SK-N-SH treated with all-trans-retinoic acid at 6 μM for 48 hours (cell line): ENCODE measurements around the gene TMEM54.

Experiments used
- BACH2 ChIP-seq: fragments of 250-450 bp; sonication (Bioruptor Pico); IDR thresholded peaks from 2 replicates; pipeline ENCODE4 v1.9.0; 2021; ENCODE audit warnings: mild to moderate bottlenecking, borderline replicate concordance
- ISL1 ChIP-seq: fragments of 250-450 bp; sonication (Bioruptor Pico); IDR thresholded peaks from 2 replicates; pipeline ENCODE4 v2.1.2; 2022; ENCODE audit warnings: mild to moderate bottlenecking, moderate library complexity
- TCF4 ChIP-seq: fragments of 250-450 bp; sonication (Bioruptor Pico); IDR thresholded peaks from 2 replicates; pipeline ENCODE4 v1.8.0; 2021; ENCODE audit warnings: mild to moderate bottlenecking, moderate library complexity, borderline replicate concordance
- ZC3H10 ChIP-seq: fragments of 250-450 bp; sonication (Bioruptor Pico); IDR thresholded peaks from 2 replicates; pipeline ENCODE4 v1.5.1; 2021; ENCODE audit warnings: mild to moderate bottlenecking, moderate library complexity

DNA sequence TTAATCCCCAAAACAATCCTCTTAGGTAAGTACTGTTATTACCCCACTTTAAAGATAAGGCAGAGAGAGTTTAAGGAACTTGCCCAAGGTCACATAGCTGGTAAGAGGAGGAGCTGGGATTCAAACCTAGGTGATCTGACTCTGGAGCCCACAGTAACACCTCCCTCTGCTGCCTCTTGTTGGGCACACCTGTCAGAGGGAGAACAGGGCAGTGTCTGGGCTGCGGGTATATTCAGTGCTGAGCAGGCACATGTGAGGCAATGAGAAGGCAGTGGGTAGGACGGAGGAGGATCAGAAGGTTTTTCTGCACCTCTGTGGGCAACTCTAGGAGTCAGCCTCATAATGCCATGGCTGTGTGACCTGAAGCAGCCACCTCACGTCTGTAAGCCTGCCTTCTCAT is 13.1 kb downstream of the TMEM54 start:
- no peak for TF ChIP-seq TCF4 (CRISPR knock-in tag)
- TF ChIP-seq BACH2 (CRISPR knock-in tag): no peak
- no peak for TF ChIP-seq ISL1 (CRISPR knock-in tag)
- no peak for TF ChIP-seq ZC3H10 (CRISPR knock-in tag)
